ENCODE results near the gene TRAM2. TPM values are rescaled to one million over a fixed set of nuclear protein-coding genes. Genes with fewer than 3 reads are reported as not detected.

TRAM2 gene
- total and polyA plus RNA-seq, 2 of the 4 experiments (the other 2 are of a cell fraction) = 77.2 to 95.7 TPM

GRCh38 chr6:52584203-52584602 lies 7.3 kb upstream of the TRAM2 start:
- dilution Hi-C loops (cut with HindIII; ENCODE audit: low sequenced_read_pairs, unreplicated experiment) = no loop called here
- no peak overlapping the region for H2AK5ac ChIP-seq (ENCODE audit: low read depth, low read length)
- BruUV-seq (replicated peaks) = no TSS peak

More at GRCh38 chr6:52584203-52584602, 7.3 kb upstream of the TRAM2 start:
- H2BK120ac ChIP-seq (ENCODE audit: low read depth, low read length) = no peak overlapping the region
- intact Hi-C loops (cut with micrococcal nuclease) (no loop called here), in situ Hi-C loops (cut with MboI; ENCODE audit: low sequenced_read_pairs) (no loop called here)
- H3K27me3 ChIP-seq (ENCODE audit: control insufficient read depth, insufficient read depth, low read length) = no peaks in the 10 kb centered on the region
- H4K20me1 ChIP-seq (ENCODE audit: insufficient read depth, low read length) = no peaks in the 10 kb centered on the region
- no peak overlapping the region for H4K5ac ChIP-seq (ENCODE audit: low read depth, low read length)
- no peak overlapping the region for H3K4me3 ChIP-seq (ENCODE audit: insufficient read depth, low read depth, low read length)
- no peaks in the 10 kb centered on the region for H3K9me3 ChIP-seq (ENCODE audit: control insufficient read depth, insufficient read depth, low read length)
- ChIA-PET POLR2A (ENCODE audit: unreplicated experiment) (interaction anchor here (0.7 kb wide), 2 partner anchors 72 to 79 kb away, joined by 3 to 14 read pairs; no protein-coding TSS in a partner anchor), CTCF (interaction anchor here (0.6 kb wide), 1 partner anchor 81 kb away, joined by 3 read pairs; no protein-coding TSS in a partner anchor)
- no peak overlapping the region for H2AK9ac ChIP-seq (replicated peaks; ENCODE audit: low read depth, low read length, poor library complexity)
- ATAC-seq (ENCODE audit: low read depth) (no peak), DNase-seq (no peak)
- H3K27ac ChIP-seq (ENCODE audit: insufficient read depth, low read length) = no peak overlapping the region
- H3K23ac ChIP-seq (ENCODE audit: low read depth, low read length) = no peak overlapping the region
- peaks cover 2% of the 10 kb centered on the region; the same call in 1 of the 2 replicates for H3K36me3 ChIP-seq (ENCODE audit: control insufficient read depth, insufficient read depth, low read length)
- H4K91ac ChIP-seq (ENCODE audit: insufficient read depth, low read depth, low read length) = no peak overlapping the region
- H3K9me1 ChIP-seq (ENCODE audit: insufficient read depth, low read length) = peaks cover 8% of the 10 kb centered on the region
- H3K18ac ChIP-seq (ENCODE audit: low read depth, low read length) = no peak overlapping the region
- peaks cover 9% of the 10 kb centered on the region for H3K4me1 ChIP-seq (ENCODE audit: control insufficient read depth, insufficient read depth, low read length)
- no peak for TF ChIP-seq RFX5 (IDR thresholded peaks at IDR 0.05; ENCODE audit: low read depth, low read length)
- no peak for TF ChIP-seq NFE2L2 (IDR thresholded peaks at IDR 0.05; ENCODE audit: low read depth, low read length)
- TF ChIP-seq RAD21 (IDR thresholded peaks at IDR 0.05; ENCODE audit: low read length) = no peak
- no peak for TF ChIP-seq MAFK (IDR thresholded peaks at IDR 0.05; ENCODE audit: low read depth, low read length)
- TF ChIP-seq MAZ (IDR thresholded peaks at IDR 0.05; ENCODE audit: borderline replicate concordance, low read depth, low read length) = no peak
- TF ChIP-seq FOS (IDR thresholded peaks at IDR 0.05; ENCODE audit: low read depth, low read length) = no peak
- no peak for TF ChIP-seq ELK1 (IDR thresholded peaks at IDR 0.05; ENCODE audit: borderline replicate concordance, low read depth, low read length)
- TF ChIP-seq SMC3 (IDR thresholded peaks at IDR 0.05; ENCODE audit: low read depth, low read length) = no peak
- TF ChIP-seq RCOR1 (IDR thresholded peaks at IDR 0.05; ENCODE audit: insufficient replicate concordance, low read length) = no peak
- TF ChIP-seq CHD1 (IDR thresholded peaks at IDR 0.05; ENCODE audit: low read depth, low read length) = no peak
- TF ChIP-seq POLR2A (IDR thresholded peaks at IDR 0.05; ENCODE audit: low read depth, low read length) = no peak
- H2AFZ ChIP-seq (replicated peaks; ENCODE audit: low read length, poor library complexity) = no peak overlapping the region
- H2BK15ac ChIP-seq (ENCODE audit: low read depth, low read length) = no peak overlapping the region
- no peak overlapping the region for H3K14ac ChIP-seq (replicated peaks; ENCODE audit: low read depth, low read length)
- no CpG with 5 or more reads among the region's 3 CpGs for WGBS, 2 experiments (ENCODE audit: extremely low coverage in 2 of 2, insufficient read length in 1 of 2)
- H3K9ac ChIP-seq (ENCODE audit: low read depth, low read length) = no peak overlapping the region
- H3K79me1 ChIP-seq (ENCODE audit: low read depth in 1 of 2, low read length in 2 of 2) = no peaks in the 10 kb centered on the region
- H3K4ac ChIP-seq (ENCODE audit: low read depth, low read length) = no peak overlapping the region
- no peak overlapping the region for H2BK20ac ChIP-seq (ENCODE audit: low read depth, low read length)
- no peak overlapping the region for H3K4me2 ChIP-seq (ENCODE audit: low read depth, low read length)
- no peak overlapping the region for H3K56ac ChIP-seq (ENCODE audit: extremely low read depth, insufficient read depth, low read length)
- H2BK5ac ChIP-seq (ENCODE audit: low read depth, low read length, poor library complexity, severe bottlenecking) = no peak overlapping the region
- H4K8ac ChIP-seq (ENCODE audit: low read depth in 2 of 2, low read length in 2 of 2) = no peak overlapping the region

Data from IMR-90 (cell line).